ENCODE measurements around the gene RPL36.

DNA sequence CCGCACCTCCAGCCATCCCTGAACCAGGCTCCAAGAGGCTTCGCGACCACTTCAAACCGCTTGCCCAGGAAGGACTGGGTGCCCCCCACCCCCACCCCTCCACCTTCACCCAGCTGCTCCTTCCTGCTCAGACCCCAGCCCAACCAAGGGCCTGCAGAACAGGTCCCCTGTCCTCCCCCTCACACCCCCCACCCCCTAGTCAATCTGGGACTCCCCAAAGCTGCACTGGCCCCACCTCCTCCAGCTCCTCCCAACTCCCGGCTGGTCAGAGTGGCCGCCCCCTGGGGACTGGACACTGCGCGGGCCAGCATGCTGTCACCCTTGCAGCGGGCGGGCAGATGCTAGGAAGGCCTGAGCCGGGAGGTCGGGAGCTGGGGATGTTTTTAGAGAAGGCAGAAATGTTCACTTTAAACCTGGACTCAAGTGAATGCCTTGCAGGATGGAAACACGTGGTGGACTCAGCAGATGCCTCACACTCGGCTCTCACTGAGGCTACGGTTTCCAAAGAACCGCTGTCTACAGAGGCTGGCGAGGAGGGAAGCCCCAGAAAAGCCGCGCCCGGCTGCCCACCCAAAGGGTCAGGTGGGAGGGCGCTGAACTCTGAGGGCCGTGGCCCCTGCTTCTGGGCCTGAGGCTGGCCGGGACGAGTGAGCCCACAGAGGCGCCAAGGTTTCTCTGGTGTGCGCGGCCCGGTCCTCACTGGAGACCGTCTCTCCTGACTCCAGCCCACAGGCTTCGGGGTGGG lies 8.0 kb downstream of the RPL36 start:
- TF ChIP-seq EZH2 (IDR thresholded peaks at IDR 0.05; ENCODE audit: low read length, missing control alignments), result no peak
- TF ChIP-seq, protein P1, sequence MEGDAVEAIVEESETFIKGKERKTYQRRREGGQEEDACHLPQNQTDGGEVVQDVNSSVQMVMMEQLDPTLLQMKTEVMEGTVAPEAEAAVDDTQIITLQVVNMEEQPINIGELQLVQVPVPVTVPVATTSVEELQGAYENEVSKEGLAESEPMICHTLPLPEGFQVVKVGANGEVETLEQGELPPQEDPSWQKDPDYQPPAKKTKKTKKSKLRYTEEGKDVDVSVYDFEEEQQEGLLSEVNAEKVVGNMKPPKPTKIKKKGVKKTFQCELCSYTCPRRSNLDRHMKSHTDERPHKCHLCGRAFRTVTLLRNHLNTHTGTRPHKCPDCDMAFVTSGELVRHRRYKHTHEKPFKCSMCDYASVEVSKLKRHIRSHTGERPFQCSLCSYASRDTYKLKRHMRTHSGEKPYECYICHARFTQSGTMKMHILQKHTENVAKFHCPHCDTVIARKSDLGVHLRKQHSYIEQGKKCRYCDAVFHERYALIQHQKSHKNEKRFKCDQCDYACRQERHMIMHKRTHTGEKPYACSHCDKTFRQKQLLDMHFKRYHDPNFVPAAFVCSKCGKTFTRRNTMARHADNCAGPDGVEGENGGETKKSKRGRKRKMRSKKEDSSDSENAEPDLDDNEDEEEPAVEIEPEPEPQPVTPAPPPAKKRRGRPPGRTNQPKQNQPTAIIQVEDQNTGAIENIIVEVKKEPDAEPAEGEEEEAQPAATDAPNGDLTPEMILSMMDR (conservative IDR thresholded peaks at IDR 0.05 in 1 of 2, IDR thresholded peaks at IDR 0.05 in 1 of 2; ENCODE audit: low read depth in 1 of 2, low read length in 2 of 2), result no peak
